ENCODE results near the gene NCDN.

DNA sequence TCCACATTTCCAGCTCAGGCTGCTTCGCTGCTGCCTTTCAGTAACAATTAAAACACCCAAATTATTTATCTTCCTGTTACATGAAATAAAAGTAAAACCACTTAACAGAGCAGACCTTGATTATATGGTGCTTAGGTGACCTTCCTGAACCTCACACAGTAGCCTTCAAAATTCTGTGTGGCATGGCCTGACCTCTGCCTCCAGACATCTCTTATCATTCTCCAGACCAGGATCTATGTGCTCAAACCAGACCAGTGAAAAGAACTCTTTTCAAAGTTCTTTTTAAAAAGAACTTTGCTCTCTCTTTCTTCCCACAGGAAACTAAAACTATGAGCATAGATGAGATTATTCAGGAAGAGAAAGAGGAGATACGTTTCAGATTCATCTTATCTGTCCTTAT, 38.2 kb upstream of the NCDN start:
- TF ChIP-seq EZH2 (IDR thresholded peaks at IDR 0.05; ENCODE audit: low read length) = no peak
- TF ChIP-seq, protein P1, sequence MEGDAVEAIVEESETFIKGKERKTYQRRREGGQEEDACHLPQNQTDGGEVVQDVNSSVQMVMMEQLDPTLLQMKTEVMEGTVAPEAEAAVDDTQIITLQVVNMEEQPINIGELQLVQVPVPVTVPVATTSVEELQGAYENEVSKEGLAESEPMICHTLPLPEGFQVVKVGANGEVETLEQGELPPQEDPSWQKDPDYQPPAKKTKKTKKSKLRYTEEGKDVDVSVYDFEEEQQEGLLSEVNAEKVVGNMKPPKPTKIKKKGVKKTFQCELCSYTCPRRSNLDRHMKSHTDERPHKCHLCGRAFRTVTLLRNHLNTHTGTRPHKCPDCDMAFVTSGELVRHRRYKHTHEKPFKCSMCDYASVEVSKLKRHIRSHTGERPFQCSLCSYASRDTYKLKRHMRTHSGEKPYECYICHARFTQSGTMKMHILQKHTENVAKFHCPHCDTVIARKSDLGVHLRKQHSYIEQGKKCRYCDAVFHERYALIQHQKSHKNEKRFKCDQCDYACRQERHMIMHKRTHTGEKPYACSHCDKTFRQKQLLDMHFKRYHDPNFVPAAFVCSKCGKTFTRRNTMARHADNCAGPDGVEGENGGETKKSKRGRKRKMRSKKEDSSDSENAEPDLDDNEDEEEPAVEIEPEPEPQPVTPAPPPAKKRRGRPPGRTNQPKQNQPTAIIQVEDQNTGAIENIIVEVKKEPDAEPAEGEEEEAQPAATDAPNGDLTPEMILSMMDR (optimal IDR thresholded peaks at IDR 0.05 in 1 of 3, IDR thresholded peaks at IDR 0.05 in 1 of 3, conservative IDR thresholded peaks at IDR 0.05 in 1 of 3; ENCODE audit: extremely low read depth in 1 of 3, insufficient read depth in 2 of 3, low read length in 3 of 3) = no peak

Measured in keratinocyte (primary cell).